WI38 (cell line): ENCODE results near the gene CFAP46.

Experiments used
- H3K4me3 ChIP-seq: 2 replicates; pipeline ENCODE4 v1.5.1; 2011; ENCODE audit warnings: low read depth, mild to moderate bottlenecking, control low read depth, low read length
- CTCF ChIP-seq: IDR thresholded peaks from 2 replicates; pipeline ENCODE4 v1.5.1; 2012; ENCODE audit warnings: low read depth, mild to moderate bottlenecking, control low read depth, low read length

Gene CFAP46

GRCh38 chr10:132886211-132887099 lies 55.9 kb downstream of the CFAP46 start:
- no peak for TF ChIP-seq CTCF
- no peak overlapping the region for H3K4me3 ChIP-seq

DNA sequence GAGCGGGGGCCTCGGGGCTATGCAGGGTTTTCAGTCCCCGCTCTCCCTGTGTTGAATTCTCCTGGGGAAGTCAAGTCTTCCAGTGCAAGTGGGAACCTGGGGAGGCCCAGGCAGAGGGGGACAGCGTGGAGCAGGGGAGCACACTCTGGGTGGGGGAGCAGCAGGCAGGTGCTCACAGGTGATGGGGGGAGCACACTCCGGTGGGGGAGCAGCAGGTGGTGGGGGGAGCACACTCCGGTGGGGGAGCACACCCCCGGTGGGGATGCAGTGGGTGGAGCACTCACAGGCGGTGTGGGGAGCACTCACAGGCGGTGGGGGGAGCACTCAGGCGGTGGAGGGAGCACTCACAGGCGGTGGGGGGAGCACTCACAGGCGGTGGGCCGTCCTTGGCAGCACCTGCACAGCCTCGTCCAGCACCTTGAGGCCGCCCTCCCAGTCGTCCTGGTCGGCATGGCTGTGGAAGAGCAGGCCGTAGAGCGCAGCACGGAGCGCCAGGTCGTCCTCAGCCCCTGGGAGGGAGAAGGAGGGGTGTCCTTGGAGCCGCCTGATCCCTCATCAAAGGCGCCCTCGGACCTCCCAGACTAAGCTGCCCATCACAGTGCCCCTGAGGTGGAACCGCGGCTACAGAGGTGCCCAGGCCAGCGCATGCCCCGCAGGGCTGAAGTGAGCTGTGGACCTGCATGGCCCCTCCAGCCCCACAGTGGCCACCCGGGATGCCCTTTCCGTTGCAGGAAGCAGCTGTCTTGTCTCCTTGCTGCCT lies 56.7 kb downstream of the CFAP46 start:
- TF ChIP-seq CTCF, result no peak

GRCh38 chr10:132884691-132885271 lies 57.6 kb downstream of the CFAP46 start:
- no peak for TF ChIP-seq CTCF
- H3K4me3 ChIP-seq, result no peak overlapping the region

More for the DNA sequence above, 56.7 kb downstream of the CFAP46 start:
- H3K4me3 ChIP-seq, result no peak overlapping the region

DNA sequence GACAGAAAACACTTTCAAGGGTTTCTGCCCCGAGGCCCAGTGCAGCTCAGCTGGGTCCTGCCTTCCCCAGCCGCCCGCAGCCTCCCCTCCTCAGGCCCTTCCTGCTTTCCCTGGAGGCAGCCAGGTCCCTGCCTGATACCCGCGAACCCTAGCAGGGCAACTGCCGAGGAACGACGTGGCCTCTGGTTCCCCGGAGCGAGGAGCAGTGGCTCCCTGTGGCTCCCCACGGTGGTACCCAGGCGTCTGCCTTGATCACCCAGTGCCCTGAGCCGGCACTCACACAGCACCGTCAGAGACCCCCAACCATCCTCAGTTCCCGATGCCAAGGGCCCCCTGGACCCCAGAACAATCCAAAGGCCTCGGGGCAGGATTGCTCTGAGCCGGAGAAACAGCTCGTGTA lies 58.3 kb downstream of the CFAP46 start:
- no peak overlapping the region for H3K4me3 ChIP-seq

DNA sequence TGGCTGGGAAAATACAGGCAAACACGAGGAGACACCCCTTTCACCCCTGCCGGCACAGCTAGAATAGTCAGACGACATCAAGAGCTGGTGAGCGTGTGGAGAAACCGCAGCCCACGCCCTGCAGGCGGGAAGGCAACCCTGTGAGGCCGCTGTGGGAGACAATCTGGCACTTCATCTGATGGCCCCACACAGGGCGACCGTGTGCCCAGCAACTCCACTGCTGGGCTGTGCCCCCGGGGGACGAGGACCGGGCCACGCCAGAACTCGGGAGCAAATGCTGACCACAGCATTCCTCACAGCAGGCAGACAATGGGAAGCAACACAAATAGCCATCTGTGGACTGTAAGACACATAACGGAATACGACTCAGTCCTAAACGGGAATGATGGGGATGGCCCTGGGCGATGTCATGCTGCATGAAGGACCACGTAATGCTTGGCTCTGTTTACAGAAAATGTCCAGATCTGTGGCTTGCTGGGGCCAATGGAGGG lies 58.9 kb downstream of the CFAP46 start:
- no peak for TF ChIP-seq CTCF
- H3K4me3 ChIP-seq, result no peak overlapping the region

More for the DNA sequence above, 58.3 kb downstream of the CFAP46 start:
- no peak for TF ChIP-seq CTCF

GRCh38 chr10:132882069-132882951 lies 60.1 kb downstream of the CFAP46 start:
- TF ChIP-seq CTCF, result no peak

More at GRCh38 chr10:132882069-132882951, 60.1 kb downstream of the CFAP46 start:
- H3K4me3 ChIP-seq, result no peak overlapping the region
